ENCODE data around the gene KLKB1. TPM values are rescaled to one million over a fixed set of nuclear protein-coding genes. Genes with fewer than 3 reads are reported as not detected.

The KLKB1 gene
- 0.26 and 0.54 TPM in 2 replicates for total RNA-seq

DNA sequence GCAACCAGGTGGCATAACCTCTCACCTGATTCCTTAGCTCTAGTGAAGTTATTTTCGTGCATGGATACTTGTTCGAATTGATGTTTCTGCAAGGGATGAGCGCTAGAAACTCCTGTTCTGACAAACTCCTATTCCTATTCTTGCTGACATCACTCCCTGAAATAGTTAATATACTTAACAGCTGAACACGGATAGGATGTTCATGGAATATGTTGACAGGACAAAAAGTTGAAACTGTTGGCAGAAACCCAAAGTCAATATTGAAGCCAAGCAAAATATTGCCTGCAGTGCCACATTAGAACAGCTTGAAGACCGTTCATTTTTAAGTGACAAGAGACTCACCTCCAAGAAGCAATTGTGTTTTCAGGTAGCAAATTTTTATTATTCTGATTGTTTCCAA, at the start of gene KLKB1:
KLKB1 (plus strand) TSS at position 287 of the 400 bp plus-strand sequence. CDS start 689 bp downstream, outside the sequence.

DNA sequence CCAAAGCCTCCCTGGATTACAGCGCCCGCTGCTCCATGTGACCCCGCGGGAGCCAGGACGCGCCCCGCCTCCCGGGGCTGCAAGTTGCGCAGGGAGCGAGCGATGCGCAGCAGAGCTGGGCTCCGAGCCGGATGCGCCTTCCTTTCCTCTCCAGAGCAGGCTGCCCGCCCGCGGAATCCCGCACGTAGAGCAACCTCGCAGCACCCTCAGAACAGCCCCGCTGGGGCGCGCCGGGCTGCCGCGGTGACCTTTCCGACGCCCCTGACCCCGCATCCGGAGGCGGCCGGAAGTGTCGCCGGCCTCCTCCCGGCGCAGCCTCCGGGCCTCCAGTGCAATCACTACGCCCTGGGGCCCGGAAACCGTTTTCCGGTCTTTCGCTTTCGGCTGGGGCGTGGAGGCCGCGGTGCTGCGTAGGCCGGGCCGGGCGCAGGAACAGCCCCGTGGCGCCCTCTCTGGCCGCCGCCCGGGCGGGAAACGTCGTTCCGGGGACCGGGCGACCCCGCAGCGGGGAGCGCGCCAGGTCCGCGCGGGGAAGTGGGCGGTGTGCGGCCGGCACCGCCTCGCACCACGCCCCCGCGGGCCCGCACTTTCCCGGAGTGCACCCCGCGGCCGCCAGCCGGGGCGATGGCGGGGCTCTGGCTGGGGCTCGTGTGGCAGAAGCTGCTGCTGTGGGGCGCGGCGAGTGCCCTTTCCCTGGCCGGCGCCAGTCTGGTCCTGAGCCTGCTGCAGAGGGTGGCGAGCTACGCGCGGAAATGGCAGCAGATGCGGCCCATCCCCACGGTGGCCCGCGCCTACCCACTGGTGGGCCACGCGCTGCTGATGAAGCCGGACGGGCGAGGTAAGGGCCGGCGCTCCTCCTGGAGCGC, 35.9 kb upstream of the KLKB1 start, which contains the start of gene CYP4V2:
CYP4V2 (plus strand) TSS at position 368 of the 866 bp plus-strand sequence; CDS start at position 625, 257 bp downstream.

DNA sequence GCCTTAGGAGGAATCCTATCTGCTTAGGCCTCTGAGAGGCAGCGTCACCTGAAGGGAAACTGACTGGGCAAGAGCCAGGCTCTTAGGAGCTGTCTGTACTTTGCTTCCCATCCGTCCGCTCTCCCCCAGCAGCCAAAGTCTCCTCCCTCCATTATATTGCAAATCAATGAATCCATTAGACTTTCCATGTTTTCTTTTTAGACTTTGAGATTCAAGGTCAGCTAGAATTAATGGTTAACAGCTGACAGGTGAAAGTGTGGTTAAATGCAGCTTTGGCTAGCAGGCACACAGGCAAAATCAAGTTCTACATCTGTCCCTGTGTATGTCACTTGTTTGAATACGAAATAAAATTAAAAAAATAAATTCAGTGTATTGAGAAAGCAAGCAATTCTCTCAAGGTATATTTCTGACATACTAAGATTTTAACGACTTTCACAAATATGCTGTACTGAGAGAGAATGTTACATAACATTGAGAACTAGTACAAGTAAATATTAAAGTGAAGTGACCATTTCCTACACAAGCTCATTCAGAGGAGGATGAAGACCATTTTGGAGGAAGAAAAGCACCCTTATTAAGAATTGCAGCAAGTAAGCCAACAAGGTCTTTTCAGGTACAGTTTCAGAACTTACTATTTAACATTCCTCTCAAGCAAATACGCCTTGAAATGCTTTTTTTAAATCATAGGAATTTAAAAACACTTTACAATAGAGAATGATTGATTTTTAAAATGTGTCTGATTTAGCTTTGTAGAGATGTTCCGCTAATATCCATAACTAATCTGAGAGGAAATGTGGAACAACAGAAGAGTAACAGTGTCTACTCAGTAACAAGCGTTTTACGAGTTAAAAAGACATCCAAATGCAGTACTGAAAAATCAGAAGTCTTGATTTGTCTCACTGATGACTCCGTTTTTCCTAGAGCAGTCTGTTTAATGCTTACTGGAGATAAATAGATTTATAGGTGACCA, 38.7 kb downstream of the KLKB1 start, which contains the start of gene F11:
F11 (plus strand) TSS at position 507 of the 970 bp plus-strand sequence. CDS start 948 bp downstream, outside the sequence.

Other genes with a start within 250 kb of the KLKB1 start
- 17.9 and 29.9 TPM in 2 replicates for gene TLR3, start 158.4 kb upstream of the KLKB1 start, total RNA-seq
- 13.6 and 14.4 TPM in 2 replicates for gene FAM149A, start 122.8 kb upstream of the KLKB1 start, total RNA-seq
- gene CYP4V2, start 35.9 kb upstream of the KLKB1 start, total RNA-seq, result 40.0 and 64.9 TPM in 2 replicates
- gene F11, start 38.7 kb downstream of the KLKB1 start, total RNA-seq, result not detected in 2 replicates

All from articular chondrocyte of knee joint (primary cell).